Measurements from ENCODE around the gene VAC14. TPM values are rescaled to one million over a fixed set of nuclear protein-coding genes. Genes with fewer than 3 reads are reported as not detected.

The VAC14 gene
- total and polyA plus RNA-seq, 2 of the 8 experiments (the other 6 are each of a cell fraction or from before 2014, with no cell fraction given) = 56.0 to 108 TPM

- no peak for TF ChIP-seq CEBPB (IDR thresholded peaks at IDR 0.05; ENCODE audit: low read depth, low read length)
- peak; percentile 43 for TF ChIP-seq MAX (IDR thresholded peaks at IDR 0.05)
- no peak for TF ChIP-seq SIX5 (IDR thresholded peaks at IDR 0.05; ENCODE audit: low read depth, low read length)
- TF ChIP-seq EGR1 (IDR thresholded peaks at IDR 0.05; ENCODE audit: borderline replicate concordance, low read depth, low read length) = no peak
- no peak for TF ChIP-seq CBX5 (IDR thresholded peaks at IDR 0.05; ENCODE audit: low read depth, low read length)
- no peak for TF ChIP-seq KDM1A (IDR thresholded peaks at IDR 0.05; ENCODE audit: borderline replicate concordance, low read length)
- Histone ChIP-seq H3K9me3 (ENCODE audit: insufficient read depth in 2 of 2, low read depth in 1 of 2, low read length in 1 of 2) (no peaks in the 10 kb centered on the region), H2AFZ (ENCODE audit: low read length) (no peak overlapping the region), H3K23me2 (ENCODE audit: low read depth, low read length) (peaks cover 6% of the 10 kb centered on the region; the same call in 1 of the 2 replicates), H2BK5ac (ENCODE audit: low read depth, low read length) (peak overlapping the region; percentile 32; the same call in 1 of the 2 replicates), H3K4me1 (replicated peaks in 1 of 4; ENCODE audit: control insufficient read depth in 3 of 4, insufficient read depth in 4 of 4, low read length in 3 of 4) (peaks cover 0 to 21% (median 14%) of the 10 kb centered on the region in 4 experiments; a peak in 6 of 7 replicates), H2AK5ac (ENCODE audit: low read depth, low read length) (0 out of 2 replicates have a peak overlapping the region, but pooled peaks have one; percentile 58), H3K27ac (ENCODE audit: low read depth, low read length) (no peak overlapping the region), H4K5ac (ENCODE audit: insufficient read length, low read depth, low read length) (no peak overlapping the region), H3K79me2 (ENCODE audit: control insufficient read depth in 1 of 2, insufficient read depth in 2 of 2, low read length in 2 of 2) (no peaks in the 10 kb centered on the region; a peak in 1 of 4 replicates), H4K91ac (replicated peaks; ENCODE audit: insufficient read length, low read length) (no peak overlapping the region), H3K79me1 (ENCODE audit: low read depth, low read length) (peaks cover 3% of the 10 kb centered on the region; the same call in 1 of the 2 replicates), H3K27me3 (replicated peaks in 1 of 4; ENCODE audit: control insufficient read depth in 3 of 4, extremely low read depth in 1 of 4, insufficient read depth in 3 of 4, low read length in 3 of 4) (peaks cover 0 to 8% (median 3%) of the 10 kb centered on the region in 4 experiments; a peak in 4 of 7 replicates), H3K4me3 (ENCODE audit: extremely low read depth in 1 of 4, insufficient read depth in 2 of 4, low read depth in 3 of 4, low read length in 4 of 4) (no peak overlapping the region), H2BK12ac (ENCODE audit: low read depth, low read length) (peak overlapping the region; percentile 62; the same call in 1 of the 2 replicates), H2BK20ac (ENCODE audit: low read length) (no peak overlapping the region), H3K18ac (ENCODE audit: extremely low read depth, low read length) (no peak overlapping the region; the same call in none of the 2 replicates), H2BK120ac (replicated peaks; ENCODE audit: low read depth, low read length) (no peak overlapping the region), H3K23ac (ENCODE audit: insufficient read length) (no peak overlapping the region), H3K14ac (ENCODE audit: insufficient read length) (no peak overlapping the region), H2BK15ac (ENCODE audit: low read length) (no peak overlapping the region; the same call in 1 of the 2 replicates), H4K8ac (ENCODE audit: extremely low read depth, insufficient read depth, low read length) (no peak overlapping the region; the same call in 1 of the 2 replicates), H3K4me2 (ENCODE audit: insufficient read depth in 1 of 2, low read depth in 2 of 2, low read length in 2 of 2) (no peak overlapping the region), H4K20me1 (replicated peaks in 1 of 2; ENCODE audit: control insufficient read depth in 1 of 2, insufficient read depth in 2 of 2, low read length in 2 of 2) (peaks cover 3 to 9% of the 10 kb centered on the region in 2 experiments), H3K36me3 (ENCODE audit: control insufficient read depth in 2 of 4, insufficient read depth in 4 of 4, low read length in 3 of 4) (no peaks in the 10 kb centered on the region), H3K4ac (replicated peaks; ENCODE audit: insufficient read length, low read depth, low read length) (no peak overlapping the region), H3K9ac (replicated peaks in 1 of 4; ENCODE audit: extremely low read depth in 1 of 4, low read depth in 3 of 4, low read length in 3 of 4) (no peak overlapping the region), H3K56ac (replicated peaks; ENCODE audit: insufficient read length, low read depth, low read length) (no peak overlapping the region)
- FAIRE-seq (no peak), DNase-seq (ENCODE audit: low read depth in 1 of 2, low spot score in 2 of 2) (no peak)
- ChIA-PET CTCF (ENCODE audit: partially characterized antibody) (interaction anchor here (0.8 to 6.8 kb wide), 13 partner anchors 7 to 84 kb away, joined by 3 to 57 read pairs (median 5); no protein-coding TSS in a partner anchor), POLR2A (ENCODE audit: partially characterized antibody) (interaction anchor here (0.8 to 2.2 kb wide), 7 partner anchors 9 to 114 kb away, joined by 3 to 13 read pairs (median 5); partner anchors contain the start of gene VAC14)
- 60% methylated on average over 5 of the region's 5 CpGs; no CpG with 5 or more reads in 1 of the 2 experiments for WGBS, 2 experiments (ENCODE audit: extremely low coverage in 1 of 2, insufficient coverage in 1 of 2, insufficient read length in 1 of 2, insufficient replicate concordance in 2 of 2, low coverage in 1 of 2, low lambda C conversion rate in 2 of 2, missing lambda C conversion rate in 1 of 2)
These were observed 113.9 kb downstream of the VAC14 start for GRCh38 chr16:70687102-70687511.
